A204.1 (cell line): Measurements from ENCODE around the gene PCDHGA10.
"Not testable (repeated sequence)": the region's sequence is repeated elsewhere in the genome, so short reads cannot be mapped to it uniquely, and the experiment has no call there.

Experiments
- FAIRE-seq: peaks from 2 replicates; lab custom pipeline; 2012; peaks lifted over from hg19 to GRCh38; lab: Jason Lieb, UNC

PCDHGA10 gene

GRCh38 chr5:141420855-141421488 is 8.2 kb downstream of the PCDHGA10 start, which contains the start of gene PCDHGA11:
Gene PCDHGA11, plus strand, starts transcription at chr5:141421051. Its CDS starts 177 bp downstream, at chr5:141421228.
- peak; percentile 48 for FAIRE-seq

- FAIRE-seq = no peak
Measured at GRCh38 chr5:141421489-141421855, 8.7 kb downstream of the PCDHGA10 start.

GRCh38 chr5:141422742-141423291 is 10.0 kb downstream of the PCDHGA10 start:
- FAIRE-seq = no peak

- FAIRE-seq = no peak
Measured at GRCh38 chr5:141427783-141428426, 15.1 kb downstream of the PCDHGA10 start.

- FAIRE-seq = no peak
Measured at GRCh38 chr5:141430332-141431113, 17.7 kb downstream of the PCDHGA10 start, which contains the start of gene PCDHGA12. Gene PCDHGA12, plus strand, starts transcription at chr5:141430507. Its CDS starts 253 bp downstream, at chr5:141430760.

- FAIRE-seq = no peak
Measured at GRCh38 chr5:141431286-141431685, 18.5 kb downstream of the PCDHGA10 start.

GRCh38 chr5:141432308-141432707 is 19.5 kb downstream of the PCDHGA10 start:
- not testable (repeated sequence) for FAIRE-seq

- FAIRE-seq = not testable (repeated sequence)
Measured at GRCh38 chr5:141432726-141433125, 19.9 kb downstream of the PCDHGA10 start.

- no peak for FAIRE-seq
Measured at GRCh38 chr5:141434006-141434405, 21.2 kb downstream of the PCDHGA10 start.

GRCh38 chr5:141437221-141437620 is 24.4 kb downstream of the PCDHGA10 start:
- FAIRE-seq = no peak

GRCh38 chr5:141439411-141440141 is 26.8 kb downstream of the PCDHGA10 start:
- FAIRE-seq = no peak

- no peak for FAIRE-seq
Measured at GRCh38 chr5:141440341-141440740, 27.6 kb downstream of the PCDHGA10 start.

GRCh38 chr5:141441571-141442170 is 28.9 kb downstream of the PCDHGA10 start:
- FAIRE-seq = no peak

GRCh38 chr5:141465351-141465750 is 52.6 kb downstream of the PCDHGA10 start:
- FAIRE-seq = no peak
